GM23248 (cell line): ENCODE results near the gene PGBD1. TPM values are rescaled to one million over a fixed set of nuclear protein-coding genes. Genes with fewer than 3 reads are reported as not detected.
A peak's percentile ranks its signal among the peaks of the same experiment; 100 is the strongest.

ENCODE experiments used
- DNase-seq: peaks from one replicate; pipeline ENCODE4 v3.0.0-alpha.2; 2015
- H2AFZ ChIP-seq: fragments of 200-600 bp; sonication (generic); 2 replicates; pipeline ENCODE4 v1.6.1; 2016; ENCODE audit warnings: antibody characterized with exemption
- H3F3A ChIP-seq: fragments of 200-600 bp; sonication (generic); 2 replicates; pipeline ENCODE4 v1.6.1; 2016; ENCODE audit warnings: mild to moderate bottlenecking, antibody characterized with exemption, mixed run types; ENCODE audit not compliant: insufficient read depth
- H3K27ac ChIP-seq: fragments of 200-600 bp; sonication (generic); 2 replicates; pipeline ENCODE4 v1.5.1; 2016; ENCODE audit warnings: mild to moderate bottlenecking
- H3K27me3 ChIP-seq: fragments of 200-600 bp; sonication (generic); replicated peaks from 2 replicates; pipeline ENCODE4 v1.6.1; 2016; ENCODE audit warnings: mild to moderate bottlenecking; ENCODE audit not compliant: insufficient read depth
- H3K36me3 ChIP-seq: fragments of 200-600 bp; sonication (generic); 2 replicates; pipeline ENCODE4 v1.6.1; 2016; ENCODE audit warnings: low read depth, mild to moderate bottlenecking
- H3K4me1 ChIP-seq: fragments of 200-600 bp; sonication (generic); 2 replicates; pipeline ENCODE4 v1.6.1; 2016; ENCODE audit warnings: mild to moderate bottlenecking; ENCODE audit not compliant: insufficient read depth
- H3K4me2 ChIP-seq: fragments of 200-600 bp; sonication (generic); one replicate; pipeline ENCODE4 v1.6.1; 2016; ENCODE audit warnings: mild to moderate bottlenecking; ENCODE audit not compliant: unreplicated experiment
- H3K4me3 ChIP-seq: fragments of 200-600 bp; sonication (generic); 2 replicates; pipeline ENCODE4 v1.5.1; 2016; ENCODE audit warnings: mild to moderate bottlenecking
- H3K79me2 ChIP-seq: fragments of 200-600 bp; sonication (generic); 2 replicates; pipeline ENCODE4 v1.6.1; 2016; ENCODE audit warnings: mild to moderate bottlenecking; ENCODE audit not compliant: insufficient read depth
- H3K9ac ChIP-seq: fragments of 200-600 bp; sonication (generic); 2 replicates; pipeline ENCODE4 v1.6.1; 2016; ENCODE audit warnings: mild to moderate bottlenecking
- H3K9me2 ChIP-seq: fragments of 200-600 bp; sonication (generic); 2 replicates; pipeline ENCODE4 v1.6.1; 2016; ENCODE audit warnings: mixed run types, mild to moderate bottlenecking, moderate library complexity; ENCODE audit not compliant: insufficient read depth
- H3K9me3 ChIP-seq: fragments of 200-600 bp; sonication (generic); one replicate; pipeline ENCODE4 v1.6.1; 2017; ENCODE audit warnings: low read depth
- H4K20me1 ChIP-seq: fragments of 200-600 bp; sonication (generic); 2 replicates; pipeline ENCODE4 v1.6.0; 2016; ENCODE audit not compliant: insufficient read depth
- EZH2 ChIP-seq: fragments of 200-600 bp; sonication (generic); IDR thresholded peaks from 2 replicates; pipeline ENCODE4 v1.6.1; 2018; ENCODE audit warnings: antibody characterized with exemption, mild to moderate bottlenecking; ENCODE audit not compliant: insufficient read depth, poor library complexity, severe bottlenecking
- EZH2phosphoT487 ChIP-seq: fragments of 200-600 bp; sonication (generic); IDR thresholded peaks from 2 replicates; pipeline ENCODE4 v1.6.1; 2018; ENCODE audit warnings: antibody characterized with exemption, moderate library complexity, mild to moderate bottlenecking, low read depth; ENCODE audit not compliant: insufficient read depth
- WGBS, 2 experiments: methylation state at CpG; one replicate each; pipeline ENCODE4 v1.1.6; 2015 to 2017; ENCODE audit warnings: low lambda C conversion rate in 2 of 2, low coverage in 1 of 2; ENCODE audit errors: missing lambda C conversion rate in 2 of 2; 5-methylcytosine and 5-hydroxymethylcytosine counted together
- in situ Hi-C: fragments of 300-500 bp; cut with MboI; formaldehyde crosslinking; loops from 2 replicates; pipeline ENCODE4 v1.15.0; 2020
- polyA plus RNA-seq: library from polyadenylated mRNA; unstranded; fragments of >200 nt; fragmentation: Nextera tagmentation; extraction: Ambion mirVana; gene quantifications from 2 replicates; pipeline ENCODE4 v1.2.1, GENCODE V29; 2016
- total RNA-seq: library from RNA; depleted of rRNA; stranded (reverse); fragments of >200 nt; shearing (Covaris generic); gene quantifications from 2 replicates; pipeline ENCODE4 v1.2.3, GENCODE V29; 2014

PGBD1 gene
- total and polyA plus RNA-seq, 2 experiments from 2014 or later: 5.0 to 6.7 TPM

- no peak overlapping the region for H3K27ac ChIP-seq
- peaks cover 6% of the 10 kb centered on the region; the same call in 1 of the 2 replicates for H3K4me1 ChIP-seq
- no peak for DNase-seq
- H3K36me3 ChIP-seq: no peaks in the 10 kb centered on the region
- TF ChIP-seq EZH2 (no peak), EZH2phosphoT487 (no peak)
- peak overlapping the region; percentile 95 for H3K4me3 ChIP-seq
- 16% methylated on average over 24 of the region's 24 CpGs for WGBS, 2 experiments
- H3F3A ChIP-seq: no peaks in the 10 kb centered on the region; the same call in 1 of the 2 replicates
- H2AFZ ChIP-seq: peak overlapping the region; percentile 98
- H3K9ac ChIP-seq: peak overlapping the region; percentile 80
- in situ Hi-C loops: no loop called here
- H4K20me1 ChIP-seq: no peaks in the 10 kb centered on the region
- no peaks in the 10 kb centered on the region for H3K79me2 ChIP-seq
- peak overlapping the region; percentile 99 for H3K4me2 ChIP-seq
- no peaks in the 10 kb centered on the region for H3K9me2 ChIP-seq
- no peaks in the 10 kb centered on the region for H3K27me3 ChIP-seq
- H3K9me3 ChIP-seq: no peaks in the 10 kb centered on the region
These were observed 55.1 kb downstream of the PGBD1 start for GRCh38 chr6:28336284-28337120.

GRCh38 chr6:28337121-28337520, 55.7 kb downstream of the PGBD1 start:
- H3K4me1 ChIP-seq: peaks cover 6% of the 10 kb centered on the region; the same call in 1 of the 2 replicates
- H4K20me1 ChIP-seq: no peaks in the 10 kb centered on the region
- no peak for DNase-seq
- in situ Hi-C loops: no loop called here
- no peak overlapping the region for H3K27ac ChIP-seq
- no peak overlapping the region for H3K4me2 ChIP-seq
- H3K9ac ChIP-seq: no peak overlapping the region
- H3K9me3 ChIP-seq: no peaks in the 10 kb centered on the region
- H3K79me2 ChIP-seq: no peaks in the 10 kb centered on the region
- TF ChIP-seq EZH2 (no peak), EZH2phosphoT487 (no peak)
- H2AFZ ChIP-seq: no peak overlapping the region
- H3F3A ChIP-seq: no peaks in the 10 kb centered on the region; the same call in 1 of the 2 replicates
- H3K9me2 ChIP-seq: no peaks in the 10 kb centered on the region
- H3K4me3 ChIP-seq: no peak overlapping the region
- H3K27me3 ChIP-seq: no peaks in the 10 kb centered on the region
- no peaks in the 10 kb centered on the region for H3K36me3 ChIP-seq

GRCh38 chr6:28340310-28341095, 59.1 kb downstream of the PGBD1 start:
- no peaks in the 10 kb centered on the region for H3K79me2 ChIP-seq
- H3K4me2 ChIP-seq: no peak overlapping the region
- no peaks in the 10 kb centered on the region for H3K9me2 ChIP-seq
- no peak overlapping the region for H3K27ac ChIP-seq
- H2AFZ ChIP-seq: no peak overlapping the region
- 0 to 15% methylated on average over 1 of the region's 1 CpG for WGBS, 2 experiments
- H3K4me1 ChIP-seq: peaks cover 6% of the 10 kb centered on the region; the same call in 1 of the 2 replicates
- no peaks in the 10 kb centered on the region for H3K9me3 ChIP-seq
- H3K27me3 ChIP-seq: no peaks in the 10 kb centered on the region
- H3F3A ChIP-seq: no peaks in the 10 kb centered on the region; the same call in 1 of the 2 replicates
- H3K9ac ChIP-seq: no peak overlapping the region
- no peak overlapping the region for H3K4me3 ChIP-seq
- no peaks in the 10 kb centered on the region for H4K20me1 ChIP-seq
- DNase-seq: no peak
- in situ Hi-C loops: no loop called here
- no peaks in the 10 kb centered on the region for H3K36me3 ChIP-seq
- no peak for TF ChIP-seq EZH2phosphoT487
- no peak for TF ChIP-seq EZH2

GRCh38 chr6:28343898-28344677, 62.7 kb downstream of the PGBD1 start:
- Histone ChIP-seq H3K9ac (no peak overlapping the region), H3K79me2 (no peaks in the 10 kb centered on the region), H3K4me2 (no peak overlapping the region), H2AFZ (no peak overlapping the region), H3K9me2 (no peaks in the 10 kb centered on the region), H3K27ac (no peak overlapping the region), H3K27me3 (0 out of 2 replicates have a peak, but pooled peaks cover 6% of the 10 kb centered on the region), H3K4me3 (no peak overlapping the region), H3K4me1 (0 out of 2 replicates have a peak, but pooled peaks cover under 1% of the 10 kb centered on the region), H3K36me3 (no peaks in the 10 kb centered on the region), H3F3A (no peaks in the 10 kb centered on the region), H3K9me3 (no peaks in the 10 kb centered on the region), H4K20me1 (no peaks in the 10 kb centered on the region)
- DNase-seq: no peak
- in situ Hi-C loops: no loop called here
- 10 to 15% methylated on average over 1 of the region's 1 CpG for WGBS, 2 experiments
- TF ChIP-seq EZH2: no peak
- TF ChIP-seq EZH2phosphoT487: no peak
